SK-N-SH treated with all-trans-retinoic acid at 6 μM for 48 hours (cell line): ENCODE measurements around the gene HPGDS.

Experiments
- ATAC-seq: fragments of 200-7000 bp; cut with Tn5 transposase; 3 replicates; pipeline ENCODE4 v1.9.1; 2020; ENCODE audit warnings: mild to moderate bottlenecking, moderate library complexity
- ARNTL ChIP-seq: fragments of 450-650 bp; formaldehyde crosslinking; IDR thresholded peaks from 2 replicates; pipeline ENCODE4 v1.5.0; 2020; ENCODE audit warnings: low read depth, mild to moderate bottlenecking, moderate library complexity, borderline replicate concordance
- BACH2 ChIP-seq: fragments of 250-450 bp; sonication (Bioruptor Pico); IDR thresholded peaks from 2 replicates; pipeline ENCODE4 v1.9.0; 2021; ENCODE audit warnings: mild to moderate bottlenecking, borderline replicate concordance
- CREB5 ChIP-seq: fragments of 250-450 bp; sonication (Bioruptor Pico); IDR thresholded peaks from 2 replicates; pipeline ENCODE4 v1.5.1; 2020; ENCODE audit warnings: low read depth, mild to moderate bottlenecking, moderate library complexity
- CSDC2 ChIP-seq: fragments of 250-450 bp; sonication (Bioruptor Pico); IDR thresholded peaks from 2 replicates; pipeline ENCODE4 v1.5.0; 2020; ENCODE audit warnings: mild to moderate bottlenecking, moderate library complexity
- CSRNP3 ChIP-seq: fragments of 250-450 bp; sonication (Bioruptor Pico); IDR thresholded peaks from 2 replicates; pipeline ENCODE4 v1.5.1; 2021; ENCODE audit warnings: mild to moderate bottlenecking, moderate library complexity
- ISL1 ChIP-seq: fragments of 250-450 bp; sonication (Bioruptor Pico); IDR thresholded peaks from 2 replicates; pipeline ENCODE4 v2.1.2; 2022; ENCODE audit warnings: mild to moderate bottlenecking, moderate library complexity
- OSR1 ChIP-seq: fragments of 250-450 bp; sonication (Bioruptor Pico); IDR thresholded peaks from 2 replicates; pipeline ENCODE4 v1.8.0; 2022; ENCODE audit warnings: moderate library complexity, mild to moderate bottlenecking, inconsistent platforms
- POU6F1 ChIP-seq: fragments of 250-450 bp; sonication (Bioruptor Pico); IDR thresholded peaks from 2 replicates; pipeline ENCODE4 v1.8.0; 2021; ENCODE audit warnings: low read depth, mild to moderate bottlenecking, moderate library complexity, borderline replicate concordance
- PPARA ChIP-seq: fragments of 250-450 bp; sonication (Bioruptor Pico); IDR thresholded peaks from 2 replicates; pipeline ENCODE4 v1.5.0; 2020; ENCODE audit warnings: mild to moderate bottlenecking, borderline replicate concordance
- RARB ChIP-seq: fragments of 250-450 bp; sonication (Bioruptor Pico); IDR thresholded peaks from 2 replicates; pipeline ENCODE4 v1.8.0; 2021; ENCODE audit warnings: mild to moderate bottlenecking, moderate library complexity
- TCF4 ChIP-seq: fragments of 250-450 bp; sonication (Bioruptor Pico); IDR thresholded peaks from 2 replicates; pipeline ENCODE4 v1.8.0; 2021; ENCODE audit warnings: mild to moderate bottlenecking, moderate library complexity, borderline replicate concordance
- TOX ChIP-seq: fragments of 250-450 bp; sonication (Bioruptor Pico); IDR thresholded peaks from 2 replicates; pipeline ENCODE4 v1.8.0; 2021; ENCODE audit warnings: mild to moderate bottlenecking, moderate library complexity, borderline replicate concordance
- TSHZ2 ChIP-seq: fragments of 250-450 bp; sonication (Bioruptor Pico); IDR thresholded peaks from 2 replicates; pipeline ENCODE4 v1.5.0; 2020; ENCODE audit warnings: mild to moderate bottlenecking, moderate library complexity
- ZC3H10 ChIP-seq: fragments of 250-450 bp; sonication (Bioruptor Pico); IDR thresholded peaks from 2 replicates; pipeline ENCODE4 v1.5.1; 2021; ENCODE audit warnings: mild to moderate bottlenecking, moderate library complexity
- ZFP30 ChIP-seq: fragments of 450-650 bp; formaldehyde crosslinking; IDR thresholded peaks from 2 replicates; pipeline ENCODE4 v1.5.0; 2022; ENCODE audit warnings: mild to moderate bottlenecking, moderate library complexity
- ZNF565 ChIP-seq: fragments of 450-650 bp; formaldehyde crosslinking; conservative IDR thresholded peaks from 2 replicates; pipeline ENCODE4 v1.5.0; 2020; ENCODE audit warnings: low read depth, mild to moderate bottlenecking, moderate library complexity
- ZNF8 ChIP-seq: fragments of 450-650 bp; formaldehyde crosslinking; IDR thresholded peaks from 2 replicates; pipeline ENCODE4 v1.5.0; 2020; ENCODE audit warnings: mild to moderate bottlenecking, moderate library complexity

The HPGDS gene

GRCh38 chr4:94356444-94356843 lies 13.8 kb upstream of the HPGDS start (continued):
- no peak for TF ChIP-seq POU6F1 (CRISPR knock-in tag)
- no peak for TF ChIP-seq TCF4 (CRISPR knock-in tag)

- ATAC-seq = no peak
- no peak for TF ChIP-seq PPARA (CRISPR knock-in tag)
- no peak for TF ChIP-seq POU6F1 (CRISPR knock-in tag)
- no peak for TF ChIP-seq TSHZ2 (CRISPR knock-in tag)
- no peak for TF ChIP-seq ISL1 (CRISPR knock-in tag)
- TF ChIP-seq ZNF565 (CRISPR knock-in tag) = no peak
- TF ChIP-seq CREB5 (CRISPR knock-in tag) = no peak
- no peak for TF ChIP-seq ZFP30 (CRISPR knock-in tag)
- no peak for TF ChIP-seq ZC3H10
- no peak for TF ChIP-seq ZNF8 (CRISPR knock-in tag)
- TF ChIP-seq CSRNP3 (CRISPR knock-in tag) = no peak
- TF ChIP-seq BACH2 (CRISPR knock-in tag) = no peak
- TF ChIP-seq CSDC2 (CRISPR knock-in tag) = no peak
Measured at GRCh38 chr4:94354474-94354896, 11.8 kb upstream of the HPGDS start.

GRCh38 chr4:94352996-94353395 lies 10.4 kb upstream of the HPGDS start:
- no peak for TF ChIP-seq CSRNP3 (CRISPR knock-in tag)
- no peak for TF ChIP-seq CREB5 (CRISPR knock-in tag)
- no peak for TF ChIP-seq OSR1
- no peak for TF ChIP-seq RARB (CRISPR knock-in tag)
- TF ChIP-seq ZNF8 (CRISPR knock-in tag) = no peak
- no peak for TF ChIP-seq ARNTL (CRISPR knock-in tag)
- TF ChIP-seq TSHZ2 (CRISPR knock-in tag) = no peak
- TF ChIP-seq BACH2 (CRISPR knock-in tag) = no peak
- no peak for TF ChIP-seq ZC3H10
- no peak for TF ChIP-seq POU6F1 (CRISPR knock-in tag)
- TF ChIP-seq PPARA (CRISPR knock-in tag) = no peak
- no peak for TF ChIP-seq TOX (CRISPR knock-in tag)
- no peak for TF ChIP-seq CSDC2 (CRISPR knock-in tag)
- TF ChIP-seq, all 23 proteins: peak for 0
- ATAC-seq = no peak
